Nephron progenitor cell (in vitro differentiated cells): Measurements from ENCODE around the gene CDK17.

Experiments used
- DNase-seq: peaks from one replicate; pipeline ENCODE4 v3.0.0; 2021
- H3K27ac Mint-ChIP-seq: 2 replicates; pipeline ENCODE4 v1.8.0; 2021; ENCODE audit warnings: mild to moderate bottlenecking, moderate library complexity, mixed read lengths
- H3K27me3 Mint-ChIP-seq: 2 replicates; pipeline ENCODE4 v1.8.0; 2021; ENCODE audit warnings: mild to moderate bottlenecking, low read depth, mixed read lengths; ENCODE audit not compliant: poor library complexity
- H3K36me3 Mint-ChIP-seq: 2 replicates; pipeline ENCODE4 v1.8.0; 2021; ENCODE audit warnings: low read depth, mixed read lengths
- H3K4me1 Mint-ChIP-seq: 2 replicates; pipeline ENCODE4 v1.8.0; 2021; ENCODE audit warnings: mixed read lengths
- H3K4me3 Mint-ChIP-seq: 2 replicates; pipeline ENCODE4 v1.8.0; 2021; ENCODE audit warnings: mild to moderate bottlenecking, moderate library complexity, mixed read lengths
- H3K9me3 Mint-ChIP-seq: 2 replicates; pipeline ENCODE4 v1.8.0; 2021; ENCODE audit warnings: mild to moderate bottlenecking, moderate library complexity, mixed read lengths
- CTCF ChIP-seq: fragments of 200-600 bp; sonication (generic); IDR thresholded peaks from 2 replicates; pipeline ENCODE4 v1.5.0; 2021; ENCODE audit warnings: antibody characterized with exemption

CDK17 gene

GRCh38 chr12:96313606-96314005, 86.6 kb downstream of the CDK17 start:
- Mint-ChIP-seq H3K4me3 (no peak overlapping the region), H3K27me3 (no peaks in the 10 kb centered on the region), H3K36me3 (peaks cover 59% of the 10 kb centered on the region), H3K9me3 (peaks cover 13% of the 10 kb centered on the region), H3K4me1 (peaks cover 6% of the 10 kb centered on the region), H3K27ac (no peak overlapping the region)
- DNase-seq: no peak
- no peak for TF ChIP-seq CTCF

GRCh38 chr12:96311191-96311590, 89.0 kb downstream of the CDK17 start:
- Mint-ChIP-seq H3K4me1 (peaks cover 6% of the 10 kb centered on the region), H3K27me3 (no peaks in the 10 kb centered on the region), H3K36me3 (peaks cover 59% of the 10 kb centered on the region), H3K9me3 (peaks cover 5% of the 10 kb centered on the region), H3K4me3 (no peak overlapping the region), H3K27ac (no peak overlapping the region)
- no peak for TF ChIP-seq CTCF
- no peak for DNase-seq

- Mint-ChIP-seq H3K27me3 (no peaks in the 10 kb centered on the region), H3K27ac (no peak overlapping the region), H3K36me3 (peaks cover 68% of the 10 kb centered on the region), H3K4me1 (no peaks in the 10 kb centered on the region), H3K9me3 (no peaks in the 10 kb centered on the region), H3K4me3 (no peak overlapping the region)
- TF ChIP-seq CTCF: no peak
- no peak for DNase-seq
Measured at GRCh38 chr12:96310067-96310466, 90.2 kb downstream of the CDK17 start.

- no peaks in the 10 kb centered on the region for H3K9me3 Mint-ChIP-seq
- TF ChIP-seq CTCF: no peak
- H3K4me1 Mint-ChIP-seq: no peaks in the 10 kb centered on the region
- H3K36me3 Mint-ChIP-seq: peaks cover 67% of the 10 kb centered on the region
- no peaks in the 10 kb centered on the region for H3K27me3 Mint-ChIP-seq
- no peak overlapping the region for H3K4me3 Mint-ChIP-seq
- DNase-seq: no peak
- no peak overlapping the region for H3K27ac Mint-ChIP-seq
Measured at GRCh38 chr12:96308881-96309280, 91.4 kb downstream of the CDK17 start.

GRCh38 chr12:96305665-96306064, 94.6 kb downstream of the CDK17 start:
- TF ChIP-seq CTCF: no peak
- DNase-seq: no peak
- H3K27ac Mint-ChIP-seq: no peak overlapping the region
- peaks cover 45% of the 10 kb centered on the region for H3K36me3 Mint-ChIP-seq
- H3K4me3 Mint-ChIP-seq: no peak overlapping the region
- H3K9me3 Mint-ChIP-seq: no peaks in the 10 kb centered on the region
- no peaks in the 10 kb centered on the region for H3K4me1 Mint-ChIP-seq
- no peaks in the 10 kb centered on the region for H3K27me3 Mint-ChIP-seq

GRCh38 chr12:96303653-96304052, 96.6 kb downstream of the CDK17 start:
- H3K4me1 Mint-ChIP-seq: no peaks in the 10 kb centered on the region
- H3K4me3 Mint-ChIP-seq: no peak overlapping the region

More at GRCh38 chr12:96303653-96304052, 96.6 kb downstream of the CDK17 start:
- no peak for TF ChIP-seq CTCF
- Mint-ChIP-seq H3K36me3 (peaks cover 44% of the 10 kb centered on the region), H3K27ac (no peak overlapping the region), H3K9me3 (no peaks in the 10 kb centered on the region), H3K27me3 (no peaks in the 10 kb centered on the region)
- DNase-seq: no peak
